GM12878 (cell line): Measurements from ENCODE around the gene SOX12. TPM values are rescaled to one million over a fixed set of nuclear protein-coding genes. Genes with fewer than 3 reads are reported as not detected.

Source experiments
- ATAC-seq: fragments of 200-7000 bp; cut with Tn5 transposase; 3 replicates; pipeline ENCODE4 v1.9.1; 2020; ENCODE audit warnings: mild to moderate bottlenecking, moderate library complexity
- BruUV-seq: library from RNA; stranded (reverse); fragments of 400-500 nt; replicated peaks from 2 replicates; lab custom pipeline; 2021; lab: Mats Ljungman, UMichigan
- CTCF ChIA-PET: fragments of 300-600 bp; sonication (Branson Sonifier 250); formaldehyde crosslinking; extraction: SDS; loops from one replicate; lab custom pipeline; 2021; ENCODE audit warnings: inconsistent platforms; lab: Yijun Ruan, JAX
- POLR2A ChIA-PET: fragments of 350-600 bp; formaldehyde crosslinking; extraction: SDS; loops from one replicate; lab custom pipeline; 2021; ENCODE audit warnings: inconsistent platforms; lab: Charles Lee
- RAD21 ChIA-PET: fragments of 300-600 bp; sonication (Branson Sonifier 250); formaldehyde crosslinking; loops from one replicate; lab custom pipeline; 2023; ENCODE audit warnings: antibody characterized with exemption; ENCODE audit not compliant: unreplicated experiment; lab: Charles Lee
- SMC1A ChIA-PET: fragments of 300-600 bp; sonication (Branson Sonifier 250); formaldehyde crosslinking; loops from one replicate; lab custom pipeline; 2023; ENCODE audit not compliant: unreplicated experiment, uncharacterized antibody; lab: Charles Lee
- DNase-seq: peaks from one replicate; pipeline ENCODE4 v3.0.0-alpha.2; 2011; ENCODE audit warnings: low read depth, low spot score
- FAIRE-seq: peaks from 3 replicates; lab custom pipeline; 2011; peaks lifted over from hg19 to GRCh38; lab: Jason Lieb, UNC
- H2AFZ ChIP-seq: 2 replicates; pipeline ENCODE4 v1.6.0; 2011; ENCODE audit warnings: low read depth, low read length, control low read depth; ENCODE audit not compliant: control insufficient read depth
- H3K27ac ChIP-seq: 2 replicates; pipeline ENCODE4 v1.5.1; 2011; ENCODE audit warnings: control low read depth; ENCODE audit not compliant: control insufficient read depth, insufficient read depth
- H3K27me3 ChIP-seq, 2 experiments: replicated peaks in 1 of 2; 2 replicates each; pipeline versions ENCODE4 v1.6.0 to v1.6.1; 2011; ENCODE audit warnings: low read length in 1 of 2; ENCODE audit not compliant: control insufficient read depth in 2 of 2, insufficient read depth in 2 of 2
- H3K36me3 ChIP-seq, 2 experiments: 2 replicates each; pipeline ENCODE4 v1.5.1; 2011; ENCODE audit warnings: low read length in 1 of 2; ENCODE audit not compliant: control insufficient read depth in 2 of 2, insufficient read depth in 2 of 2
- H3K4me1 ChIP-seq: 2 replicates; pipeline ENCODE4 v1.6.1; 2011; ENCODE audit warnings: mild to moderate bottlenecking, low read length, moderate library complexity, mixed read lengths; ENCODE audit not compliant: control insufficient read depth, insufficient read depth
- H3K4me2 ChIP-seq: 2 replicates; pipeline ENCODE4 v1.6.0; 2011; ENCODE audit warnings: control low read depth; ENCODE audit not compliant: control insufficient read depth, insufficient read depth
- H3K4me3 ChIP-seq: fragments of 200-600 bp; sonication (generic); 2 replicates; pipeline ENCODE4 v1.5.1; 2016
- H3K79me2 ChIP-seq: 2 replicates; pipeline ENCODE4 v1.6.0; 2011; ENCODE audit warnings: low read length; ENCODE audit not compliant: control insufficient read depth, insufficient read depth
- H3K9ac ChIP-seq: 2 replicates; pipeline ENCODE4 v1.8.0; 2011; ENCODE audit warnings: low read length, control low read depth, mixed read lengths; ENCODE audit not compliant: control insufficient read depth, insufficient read depth
- H3K9me3 ChIP-seq: replicated peaks from 3 replicates; pipeline ENCODE4 v1.5.1; 2011; ENCODE audit warnings: mild to moderate bottlenecking, low read length; ENCODE audit not compliant: control insufficient read depth, insufficient read depth
- H4K20me1 ChIP-seq: 2 replicates; pipeline ENCODE4 v1.6.0; 2011; ENCODE audit not compliant: control insufficient read depth, insufficient read depth
- CBX5 ChIP-seq: sonication (generic); IDR thresholded peaks from 2 replicates; pipeline ENCODE4 v1.6.1; 2016; ENCODE audit warnings: low read depth, moderate library complexity, mild to moderate bottlenecking, inconsistent platforms
- CHD2 ChIP-seq: IDR thresholded peaks from 2 replicates; pipeline ENCODE4 v1.6.1; 2011; ENCODE audit warnings: low read depth, low read length, improper control_type of control experiment, borderline replicate concordance
- E2F8 ChIP-seq: fragments of 450-650 bp; IDR thresholded peaks from 2 replicates; pipeline ENCODE4 v1.6.1; 2018; ENCODE audit warnings: mild to moderate bottlenecking, low read depth, moderate library complexity; ENCODE audit not compliant: partially characterized antibody
- HDGF ChIP-seq: fragments of 450-650 bp; IDR thresholded peaks from 2 replicates; pipeline ENCODE4 v1.6.1; 2016; ENCODE audit warnings: antibody characterized with exemption
- IRF4 ChIP-seq: IDR thresholded peaks from 2 replicates; pipeline ENCODE4 v1.6.1; 2011; ENCODE audit warnings: low read depth, low read length
- NFYB ChIP-seq: IDR thresholded peaks from 2 replicates; pipeline ENCODE4 v1.6.1; 2011; ENCODE audit warnings: low read depth, mild to moderate bottlenecking, low read length, improper control_type of control experiment, moderate library complexity; ENCODE audit not compliant: insufficient read depth
- NR2C1 ChIP-seq: fragments of 450-650 bp; IDR thresholded peaks from 2 replicates; pipeline ENCODE4 v1.6.1; 2017; ENCODE audit warnings: antibody characterized with exemption, mild to moderate bottlenecking, moderate library complexity
- NRF1 ChIP-seq: conservative IDR thresholded peaks from 2 replicates; pipeline ENCODE4 v1.6.1; 2011; ENCODE audit warnings: mild to moderate bottlenecking, low read depth, low read length, improper control_type of control experiment
- RB1 ChIP-seq: fragments of 450-650 bp; formaldehyde crosslinking; IDR thresholded peaks from 2 replicates; pipeline ENCODE4 v1.6.1; 2017; ENCODE audit warnings: mild to moderate bottlenecking, borderline replicate concordance
- RFX5 ChIP-seq: IDR thresholded peaks from 2 replicates; pipeline ENCODE4 v1.6.1; 2011; ENCODE audit warnings: low read depth, low read length, improper control_type of control experiment
- SKIL ChIP-seq: fragments of 450-650 bp; IDR thresholded peaks from 2 replicates; pipeline ENCODE4 v1.6.1; 2017; ENCODE audit warnings: mild to moderate bottlenecking, low read depth, inconsistent platforms; ENCODE audit not compliant: poor library complexity, severe bottlenecking
- SMAD1 ChIP-seq: fragments of 450-650 bp; IDR thresholded peaks from 2 replicates; pipeline ENCODE4 v1.6.1; 2018; ENCODE audit warnings: mild to moderate bottlenecking, low read depth; ENCODE audit not compliant: partially characterized antibody
- SREBF2 ChIP-seq: IDR thresholded peaks from 2 replicates; pipeline ENCODE4 v1.6.1; 2012; ENCODE audit warnings: mild to moderate bottlenecking, low read length
- WGBS: methylation state at CpG from one replicate; pipeline ENCODE4 v1.1.6; 2016; ENCODE audit warnings: low lambda C conversion rate; ENCODE audit not compliant: insufficient replicate concordance, insufficient coverage; ENCODE audit errors: missing lambda C conversion rate; 5-methylcytosine and 5-hydroxymethylcytosine counted together
- in situ Hi-C: fragments of 300-500 bp; cut with MboI; formaldehyde crosslinking; loops from 9 replicates; pipeline ENCODE4 v1.14.3; 2018; ENCODE audit warnings: mixed read lengths
- intact Hi-C: fragments of 100-400 bp; cut with micrococcal nuclease; formaldehyde crosslinking; loops from one replicate; pipeline ENCODE4 v1.14.2; 2022; ENCODE audit not compliant: unreplicated experiment
- polyA plus RNA-seq, 11 experiments: library from polyadenylated mRNA; depleted of rRNA in 4 of 11; unstranded in 6 of 11; stranded (reverse) in 5 of 11; fragments of >200 nt; fragmentation: Nextera tagmentation in 4 of 11; fragmentation: Illumina TruSeq in 1 of 11; extraction: Ambion mirVana in 4 of 11; extraction: Trizol in 1 of 11; gene quantifications; 1 replicate in 1 of 11; 2 replicates in 10 of 11; pipeline versions ENCODE4 v1.2.1 to v1.2.3, GENCODE V29; 2011 to 2016; ENCODE audit warnings: inconsistent platforms in 2 of 11, missing spikeins in 2 of 11, low read depth in 1 of 11
- total RNA-seq, 4 experiments: library from RNA; depleted of rRNA in 3 of 4; stranded (reverse); fragments of >200 nt in 3 of 4; fragmentation: Illumina TruSeq in 1 of 4; extraction: Trizol in 1 of 4; gene quantifications; 2 replicates each; pipeline versions ENCODE4 v1.2.1 to v1.2.3, GENCODE V29; 2013 to 2021

The SOX12 gene
- total and polyA plus RNA-seq, 10 of the 15 experiments (the other 5 are each of a cell fraction or from before 2014, with no cell fraction given) = 0.50 to 17.9 (median 1.4) TPM

GRCh38 chr20:364905-365794 is 39.8 kb downstream of the SOX12 start (continued):
- TF ChIP-seq SKIL = no peak

GRCh38 chr20:366041-366718 is 40.8 kb downstream of the SOX12 start:
- 82% methylated on average over 7 of the region's 7 CpGs for WGBS
- ATAC-seq (no peak), DNase-seq (no peak), FAIRE-seq (no peak)
- TF ChIP-seq SMAD1 (no peak), RFX5 (no peak), HDGF (no peak), NRF1 (no peak), RB1 (no peak), NR2C1 (no peak), IRF4 (no peak), SREBF2 (no peak), CBX5 (no peak), NFYB (no peak), CHD2 (no peak), E2F8 (no peak)
- ChIA-PET RAD21 (no interaction called here), POLR2A (interaction anchor here (0.6 kb wide), 1 partner anchor 56 kb away, joined by 3 read pairs; no protein-coding TSS in a partner anchor), SMC1A (interaction anchor here (0.6 kb wide), 1 partner anchor 203 kb away, joined by 3 read pairs; no protein-coding TSS in a partner anchor), CTCF (interaction anchor here (1.3 to 1.7 kb wide), 3 partner anchors 11 to 279 kb away, joined by 3 to 7 read pairs (median 4); no protein-coding TSS in a partner anchor)
- Histone ChIP-seq H4K20me1 (no peaks in the 10 kb centered on the region), H3K4me1 (peaks cover 18% of the 10 kb centered on the region), H3K27me3 (no peaks in the 10 kb centered on the region), H2AFZ (no peak overlapping the region), H3K79me2 (no peaks in the 10 kb centered on the region), H3K4me2 (no peak overlapping the region), H3K4me3 (no peak overlapping the region), H3K36me3 (no peaks in the 10 kb centered on the region), H3K9me3 (no peaks in the 10 kb centered on the region), H3K9ac (no peak overlapping the region), H3K27ac (no peak overlapping the region)
- in situ Hi-C loops = no loop called here
- intact Hi-C loops = no loop called here
- no TSS peak for BruUV-seq
